Fibroblast of the aortic adventitia (primary cell): Measurements from ENCODE around the gene CDCA3. TPM values are rescaled to one million over a fixed set of nuclear protein-coding genes. Genes with fewer than 3 reads are reported as not detected.
"Not testable (repeated sequence)": the region's sequence is repeated elsewhere in the genome, so short reads cannot be mapped to it uniquely, and the experiment has no call there.

ENCODE experiments used
- DNase-seq: peaks from one replicate; pipeline ENCODE4 v3.0.0-alpha.2; 2010; ENCODE audit warnings: low read depth
- H3K4me3 ChIP-seq: 2 replicates; pipeline ENCODE4 v1.5.1; 2011; ENCODE audit warnings: low read depth, mild to moderate bottlenecking, control low read depth, low read length, moderate library complexity
- CTCF ChIP-seq: IDR thresholded peaks from 2 replicates; pipeline ENCODE4 v1.5.1; 2011; ENCODE audit warnings: mild to moderate bottlenecking, low read length, control low read depth, inconsistent platforms; ENCODE audit not compliant: insufficient read depth
- total RNA-seq: library from RNA; depleted of rRNA; stranded (reverse); fragments of >200 nt; gene quantifications from 2 replicates; pipeline ENCODE4 v1.2.3, GENCODE V29; 2012; ENCODE audit warnings: low replicate concordance

Gene CDCA3
- total RNA-seq, 1 donor, result 23.5 TPM

GRCh38 chr12:6890789-6891645, 39.9 kb upstream of the CDCA3 start:
- peak; percentile 68 for TF ChIP-seq CTCF
- peak; percentile 95 for DNase-seq
- H3K4me3 ChIP-seq, result peak overlapping the region; percentile 58

- not testable (repeated sequence) for H3K4me3 ChIP-seq, DNase-seq
Observed at GRCh38 chr12:6889775-6890573, 38.9 kb upstream of the CDCA3 start.

- DNase-seq, result not testable (repeated sequence)
Observed at GRCh38 chr12:6888794-6889193, 37.7 kb upstream of the CDCA3 start.

GRCh38 chr12:6888360-6888759, 37.3 kb upstream of the CDCA3 start:
- no peak overlapping the region for H3K4me3 ChIP-seq
- DNase-seq, result no peak
- no peak for TF ChIP-seq CTCF

More at GRCh38 chr12:6888794-6889193, 37.7 kb upstream of the CDCA3 start:
- not testable (repeated sequence) for H3K4me3 ChIP-seq

- no peak for TF ChIP-seq CTCF
- DNase-seq, result no peak
- H3K4me3 ChIP-seq, result no peak overlapping the region
Observed at GRCh38 chr12:6887460-6887859, 36.4 kb upstream of the CDCA3 start.

GRCh38 chr12:6886206-6886999, 35.3 kb upstream of the CDCA3 start:
- DNase-seq, H3K4me3 ChIP-seq: not testable (repeated sequence)

- no peak for TF ChIP-seq CTCF
- H3K4me3 ChIP-seq, result no peak overlapping the region
- no peak for DNase-seq
Observed at GRCh38 chr12:6884539-6884938, 33.5 kb upstream of the CDCA3 start.

GRCh38 chr12:6883683-6884082, 32.6 kb upstream of the CDCA3 start:
- TF ChIP-seq CTCF, result no peak
- H3K4me3 ChIP-seq, result no peak overlapping the region

More at GRCh38 chr12:6883683-6884082, 32.6 kb upstream of the CDCA3 start:
- no peak for DNase-seq
